ENCODE results near the gene XKR3. TPM values are rescaled to one million over a fixed set of nuclear protein-coding genes. Genes with fewer than 3 reads are reported as not detected.
"Not testable (repeated sequence)": the region's sequence is repeated elsewhere in the genome, so short reads cannot be mapped to it uniquely, and the experiment has no call there.

The XKR3 gene
- not detected for total RNA-seq
- not detected for polyA plus RNA-seq
- long read RNA-seq, donor 1: 0 reads
- long read RNA-seq, donor 2: 0 reads
- long read RNA-seq, donor 3: 0 reads
- long read RNA-seq, donor 4: 0 reads

GRCh38 chr22:16824716-16825687, at the start of gene XKR3:
XKR3 (minus strand) TSS chr22:16825411; CDS start chr22:16808073, 17,338 bp downstream.
- Histone ChIP-seq H3K27me3 (ENCODE audit: control insufficient read depth, insufficient read depth) (no peaks in the 10 kb centered on the region), H3K9me3 (ENCODE audit: control insufficient read depth, low read length) (no peaks in the 10 kb centered on the region), H3K27ac (ENCODE audit: low read length) (no peak within 1 kb of the TSS), H3K4me3 (ENCODE audit: low read length) (peak within 1 kb of the TSS; percentile 31), H3K4me1 (ENCODE audit: control insufficient read depth, insufficient read depth, low read length) (no peaks in the 10 kb centered on the region)
- ATAC-seq (no peak), DNase-seq (no peak)
- 37% methylated on average over 9 of the region's 9 CpGs for WGBS
- intact Hi-C loops (cut with DNase I): no loop called here

- H3K4me1 ChIP-seq (ENCODE audit: control insufficient read depth, insufficient read depth, low read length); H3K27ac ChIP-seq (ENCODE audit: low read length); H3K27me3 ChIP-seq (ENCODE audit: control insufficient read depth, insufficient read depth); H3K9me3 ChIP-seq (ENCODE audit: control insufficient read depth, low read length); H3K4me3 ChIP-seq (ENCODE audit: low read length); intact Hi-C loops (cut with DNase I); DNase-seq; ATAC-seq: not testable (repeated sequence)
- WGBS: 62% methylated on average over 6 of the region's 6 CpGs
These were observed 44.4 kb upstream of the XKR3 start for GRCh38 chr22:16869640-16870039.

DNA sequence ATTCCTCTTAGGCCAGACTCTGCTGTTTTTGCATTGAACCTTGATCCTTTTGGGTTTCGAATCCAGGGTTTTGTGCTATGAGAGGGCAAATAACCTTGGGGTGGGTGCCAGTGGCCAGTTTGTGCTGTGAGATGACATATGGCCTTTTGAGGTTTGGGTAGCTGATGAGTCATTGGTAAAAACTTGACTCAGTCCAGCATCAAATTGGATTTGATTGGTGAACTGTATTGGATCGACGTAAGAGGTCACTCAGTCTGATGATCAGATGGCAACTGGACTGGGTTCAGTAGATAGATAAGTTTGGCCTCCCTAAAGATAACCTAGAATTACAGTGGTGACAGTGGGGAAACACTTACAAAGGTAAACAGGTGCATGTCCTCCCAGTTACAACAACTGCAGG, 41.0 kb upstream of the XKR3 start:
- ATAC-seq (no peak), DNase-seq (no peak)
- Histone ChIP-seq H3K4me1 (ENCODE audit: control insufficient read depth, insufficient read depth, low read length) (no peaks in the 10 kb centered on the region), H3K4me3 (ENCODE audit: low read length) (no peak overlapping the region), H3K9me3 (ENCODE audit: control insufficient read depth, low read length) (no peaks in the 10 kb centered on the region), H3K27me3 (ENCODE audit: control insufficient read depth, insufficient read depth) (no peaks in the 10 kb centered on the region), H3K27ac (ENCODE audit: low read length) (no peak overlapping the region)
- intact Hi-C loops (cut with DNase I): no loop called here
- 64% methylated on average over 3 of the region's 3 CpGs for WGBS

- H3K9me3 ChIP-seq (ENCODE audit: control insufficient read depth, low read length); DNase-seq; ATAC-seq; intact Hi-C loops (cut with DNase I); H3K4me3 ChIP-seq (ENCODE audit: low read length); H3K4me1 ChIP-seq (ENCODE audit: control insufficient read depth, insufficient read depth, low read length); H3K27me3 ChIP-seq (ENCODE audit: control insufficient read depth, insufficient read depth); H3K27ac ChIP-seq (ENCODE audit: low read length): not testable (repeated sequence)
- 73% methylated on average over 9 of the region's 9 CpGs for WGBS
These were observed 31.6 kb upstream of the XKR3 start for GRCh38 chr22:16856851-16857250.

DNA sequence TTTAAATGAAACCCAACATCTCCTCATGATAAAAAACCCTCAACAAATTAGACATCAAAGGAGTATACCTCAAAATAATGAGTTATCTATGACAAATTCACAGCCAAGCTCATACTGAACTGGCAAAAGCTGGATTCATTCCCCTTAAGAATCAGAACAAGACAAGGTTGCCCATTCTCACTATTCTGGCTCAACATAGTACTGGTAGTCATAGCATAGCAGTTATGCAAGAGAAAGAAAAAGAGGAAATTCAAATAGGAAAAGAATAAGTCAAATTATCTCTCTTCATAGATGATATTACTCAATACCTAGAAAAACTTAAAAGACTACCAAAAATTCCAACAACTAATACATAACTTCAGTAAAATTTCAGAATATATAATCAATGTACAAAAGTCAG, 29.4 kb upstream of the XKR3 start:
- DNase-seq: no peak
- intact Hi-C loops (cut with DNase I): no loop called here
- Histone ChIP-seq H3K4me1 (ENCODE audit: control insufficient read depth, insufficient read depth, low read length) (no peaks in the 10 kb centered on the region), H3K4me3 (ENCODE audit: low read length) (no peak overlapping the region), H3K27ac (ENCODE audit: low read length) (no peak overlapping the region), H3K27me3 (ENCODE audit: control insufficient read depth, insufficient read depth) (no peaks in the 10 kb centered on the region), H3K9me3 (ENCODE audit: control insufficient read depth, low read length) (no peaks in the 10 kb centered on the region)
- no peak for ATAC-seq

- H3K4me1 ChIP-seq (ENCODE audit: control insufficient read depth, insufficient read depth, low read length); ATAC-seq; intact Hi-C loops (cut with DNase I); H3K9me3 ChIP-seq (ENCODE audit: control insufficient read depth, low read length); H3K27ac ChIP-seq (ENCODE audit: low read length); DNase-seq; H3K27me3 ChIP-seq (ENCODE audit: control insufficient read depth, insufficient read depth); H3K4me3 ChIP-seq (ENCODE audit: low read length): not testable (repeated sequence)
- WGBS: 46% methylated on average over 1 of the region's 1 CpG
These were observed 26.2 kb upstream of the XKR3 start for GRCh38 chr22:16851268-16851996.

GRCh38 chr22:16847271-16847670, 22.1 kb upstream of the XKR3 start:
- intact Hi-C loops (cut with DNase I): no loop called here
- 76% methylated on average over 1 of the region's 1 CpG for WGBS
- Histone ChIP-seq H3K9me3 (ENCODE audit: control insufficient read depth, low read length) (no peaks in the 10 kb centered on the region), H3K4me1 (ENCODE audit: control insufficient read depth, insufficient read depth, low read length) (no peaks in the 10 kb centered on the region), H3K27me3 (ENCODE audit: control insufficient read depth, insufficient read depth) (no peaks in the 10 kb centered on the region), H3K27ac (ENCODE audit: low read length) (no peak overlapping the region), H3K4me3 (ENCODE audit: low read length) (no peak overlapping the region)
- DNase-seq (no peak), ATAC-seq (no peak)

DNA sequence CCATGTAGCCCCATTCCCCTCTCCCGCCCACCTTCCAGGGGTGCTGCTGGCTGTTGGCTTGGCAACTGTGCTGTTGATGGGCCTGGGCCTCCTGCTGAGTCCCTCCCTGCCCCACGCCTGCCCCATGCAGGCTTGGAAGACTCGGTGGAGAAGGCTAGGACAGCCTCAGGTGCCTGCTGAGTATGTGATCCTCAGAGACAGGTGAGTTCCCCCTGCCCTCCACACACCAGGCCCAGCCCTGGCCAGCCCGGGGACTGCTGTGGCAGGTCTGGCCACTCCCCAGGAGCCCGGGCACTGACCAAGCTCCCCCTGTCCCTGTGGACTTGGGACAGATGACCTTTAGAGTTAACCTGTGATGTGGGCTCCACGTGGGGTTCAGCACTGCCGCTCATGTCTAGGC, 20.7 kb upstream of the XKR3 start:
- Histone ChIP-seq H3K9me3 (ENCODE audit: control insufficient read depth, low read length) (no peaks in the 10 kb centered on the region), H3K4me1 (ENCODE audit: control insufficient read depth, insufficient read depth, low read length) (no peaks in the 10 kb centered on the region), H3K4me3 (ENCODE audit: low read length) (no peak overlapping the region), H3K27me3 (ENCODE audit: control insufficient read depth, insufficient read depth) (no peaks in the 10 kb centered on the region), H3K27ac (ENCODE audit: low read length) (no peak overlapping the region)
- DNase-seq (peak in 1 of 3 donors; percentile 30), ATAC-seq (no peak)
- 71% methylated on average over 7 of the region's 7 CpGs for WGBS
- intact Hi-C loops (cut with DNase I): no loop called here

DNA sequence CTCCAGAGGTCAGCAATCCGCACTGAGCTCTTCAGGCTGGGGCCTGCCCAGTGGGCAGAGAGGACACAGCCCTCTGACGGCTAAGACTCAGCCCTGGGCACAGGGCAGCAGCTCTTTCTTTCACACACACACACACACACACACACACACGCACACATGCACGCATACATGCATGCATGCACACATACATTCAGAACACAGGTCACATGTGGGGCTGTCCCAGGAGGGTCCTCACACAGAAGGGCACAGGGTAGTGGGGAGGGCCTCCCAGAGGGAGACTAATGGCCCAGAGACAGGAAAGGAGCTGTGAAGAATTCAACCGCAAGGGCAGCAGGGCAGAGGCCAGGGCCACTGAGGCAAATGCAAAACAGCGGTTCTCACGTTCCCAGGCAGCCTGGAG, 20.3 kb upstream of the XKR3 start:
- Histone ChIP-seq H3K27ac (ENCODE audit: low read length) (no peak overlapping the region), H3K27me3 (ENCODE audit: control insufficient read depth, insufficient read depth) (no peaks in the 10 kb centered on the region)
- WGBS: 78% methylated on average over 7 of the region's 7 CpGs

DNA sequence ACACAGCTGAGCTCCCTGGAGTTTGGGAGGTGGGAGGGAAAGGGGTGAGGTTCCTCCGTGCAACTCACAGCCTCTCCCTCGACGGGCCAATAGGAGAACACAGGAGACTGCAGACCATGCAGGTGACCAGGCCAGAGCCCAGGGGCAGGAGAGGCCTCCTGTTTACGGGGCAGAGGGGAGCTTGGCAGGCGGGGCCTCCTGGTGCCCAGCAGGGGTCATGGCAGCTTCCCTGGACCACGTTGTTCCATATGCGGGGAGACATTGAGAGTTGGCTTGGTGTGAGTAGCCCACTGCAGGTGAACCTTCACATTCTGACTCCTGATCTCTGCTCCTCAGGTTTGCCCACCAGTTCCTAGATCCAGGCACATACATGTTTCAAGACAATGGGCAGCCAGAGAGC, 19.3 kb upstream of the XKR3 start:
- peak in 1 of 2 donors; percentile 16 for ATAC-seq
- 81% methylated on average over 7 of the region's 7 CpGs for WGBS
- no peak overlapping the region for H3K4me3 ChIP-seq (ENCODE audit: low read length)

More for the DNA sequence above, 20.3 kb upstream of the XKR3 start:
- intact Hi-C loops (cut with DNase I): no loop called here
- DNase-seq (no peak), ATAC-seq (no peak)
- no peaks in the 10 kb centered on the region for H3K9me3 ChIP-seq (ENCODE audit: control insufficient read depth, low read length)
- no peaks in the 10 kb centered on the region for H3K4me1 ChIP-seq (ENCODE audit: control insufficient read depth, insufficient read depth, low read length)
- H3K4me3 ChIP-seq (ENCODE audit: low read length): no peak overlapping the region

GRCh38 chr22:16838073-16838472, 12.9 kb upstream of the XKR3 start:
- no peaks in the 10 kb centered on the region for H3K4me1 ChIP-seq (ENCODE audit: control insufficient read depth, insufficient read depth, low read length)
- no peak for DNase-seq
- intact Hi-C loops (cut with DNase I): no loop called here
- no peak overlapping the region for H3K27ac ChIP-seq (ENCODE audit: low read length)
- no peaks in the 10 kb centered on the region for H3K9me3 ChIP-seq (ENCODE audit: control insufficient read depth, low read length)
- no peak overlapping the region for H3K4me3 ChIP-seq (ENCODE audit: low read length)
- H3K27me3 ChIP-seq (ENCODE audit: control insufficient read depth, insufficient read depth): no peaks in the 10 kb centered on the region
- ATAC-seq: no peak
- WGBS: 54% methylated on average over 3 of the region's 3 CpGs

More for the DNA sequence above, 19.3 kb upstream of the XKR3 start:
- DNase-seq: peak in 2 of 3 donors; percentile 37 to 47
- no peaks in the 10 kb centered on the region for H3K27me3 ChIP-seq (ENCODE audit: control insufficient read depth, insufficient read depth)
- no peak overlapping the region for H3K27ac ChIP-seq (ENCODE audit: low read length)
- H3K9me3 ChIP-seq (ENCODE audit: control insufficient read depth, low read length): no peaks in the 10 kb centered on the region
- H3K4me1 ChIP-seq (ENCODE audit: control insufficient read depth, insufficient read depth, low read length): no peaks in the 10 kb centered on the region
- intact Hi-C loops (cut with DNase I): no loop called here

Measured in right cardiac atrium (tissue), 5 donors.